ENCODE measurements around the gene LY86.

LY86 gene

GRCh38 chr6:6701864-6702263, 113.3 kb downstream of the LY86 start:
- POLR2A ChIA-PET (ENCODE audit: low non-redundant PET) = no interaction called here
- TF ChIP-seq CTCF (conservative IDR thresholded peaks at IDR 0.05; ENCODE audit: low read depth) = no peak
- peak overlapping the region; percentile 31 for H3K27ac ChIP-seq

DNA sequence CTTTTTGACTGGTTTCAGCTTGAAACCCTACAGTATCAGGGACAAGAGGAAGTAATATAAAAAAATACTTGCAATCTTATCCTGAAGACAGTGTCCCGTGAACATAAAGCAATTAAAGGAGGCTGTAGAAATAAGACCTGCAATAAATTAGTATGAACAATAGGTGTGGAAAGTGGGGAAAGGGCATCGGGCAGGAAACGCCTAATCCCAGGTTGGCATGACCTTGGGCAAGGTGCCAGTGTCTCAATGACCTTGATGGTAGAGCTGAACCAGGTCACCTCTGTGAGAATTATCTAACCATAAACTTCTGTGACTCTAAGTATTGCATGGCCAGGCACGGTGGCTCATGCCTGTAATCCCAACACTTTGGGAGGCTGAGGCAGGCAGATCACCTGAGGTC, 115.2 kb downstream of the LY86 start:
- ChIA-PET CTCF (interaction anchor here (0.5 to 0.8 kb wide), 2 partner anchors 27 to 183 kb away, joined by 3 read pairs; no protein-coding TSS in a partner anchor), POLR2A (ENCODE audit: low non-redundant PET) (no interaction called here)
- no peak for DNase-seq (ENCODE audit: low spot score)
- no peak for TF ChIP-seq CTCF (conservative IDR thresholded peaks at IDR 0.05; ENCODE audit: low read depth)
- no peak overlapping the region for H3K27ac ChIP-seq

More at GRCh38 chr6:6701864-6702263, 113.3 kb downstream of the LY86 start:
- DNase-seq (ENCODE audit: low spot score) = no peak
- CTCF ChIA-PET = interaction anchor here (0.6 to 0.9 kb wide), 2 partner anchors 23 to 688 kb away, joined by 4 read pairs; partner anchors contain the start of gene RIOK1

Measured in RWPE1 (cell line).